ENCODE measurements around the gene SDR42E1.
"Not testable (repeated sequence)": the region's sequence is repeated elsewhere in the genome, so short reads cannot be mapped to it uniquely, and the experiment has no call there.

Gene SDR42E1

DNA sequence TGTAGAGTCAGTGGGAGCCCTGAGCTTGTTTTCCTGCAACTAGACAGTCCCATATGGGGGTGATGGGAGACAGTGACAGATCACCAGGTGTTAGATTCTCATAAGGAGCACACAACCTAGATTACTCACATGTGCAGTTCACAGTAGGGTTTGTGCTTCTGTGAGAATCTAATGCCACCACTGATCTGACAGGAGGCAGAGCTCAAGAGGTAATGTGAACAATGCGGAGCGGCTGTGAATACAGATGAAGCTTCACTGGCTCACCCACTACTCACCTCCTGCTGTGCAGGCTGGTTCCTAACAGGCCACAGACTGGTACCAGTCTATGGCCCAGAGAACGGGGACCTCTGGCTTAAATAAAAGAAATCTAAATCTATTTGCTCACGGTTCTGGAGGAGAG is 13.6 kb upstream of the SDR42E1 start:
- Histone ChIP-seq H3K9me3 (ENCODE audit: control insufficient read depth, insufficient read depth, low read length) (no peaks in the 10 kb centered on the region), H3K36me3 (ENCODE audit: insufficient read depth, low read length) (no peaks in the 10 kb centered on the region), H3K4me1 (ENCODE audit: insufficient read depth, low read length) (no peaks in the 10 kb centered on the region), H3K9ac (ENCODE audit: low read depth, low read length) (no peak overlapping the region)

- Histone ChIP-seq H3K36me3 (ENCODE audit: insufficient read depth, low read length) (no peaks in the 10 kb centered on the region), H3K9ac (ENCODE audit: low read depth, low read length) (no peak overlapping the region), H3K9me3 (ENCODE audit: control insufficient read depth, insufficient read depth, low read length) (no peaks in the 10 kb centered on the region), H3K4me1 (ENCODE audit: insufficient read depth, low read length) (no peaks in the 10 kb centered on the region)
These were observed 13.0 kb upstream of the SDR42E1 start for GRCh38 chr16:82024316-82024715.

DNA sequence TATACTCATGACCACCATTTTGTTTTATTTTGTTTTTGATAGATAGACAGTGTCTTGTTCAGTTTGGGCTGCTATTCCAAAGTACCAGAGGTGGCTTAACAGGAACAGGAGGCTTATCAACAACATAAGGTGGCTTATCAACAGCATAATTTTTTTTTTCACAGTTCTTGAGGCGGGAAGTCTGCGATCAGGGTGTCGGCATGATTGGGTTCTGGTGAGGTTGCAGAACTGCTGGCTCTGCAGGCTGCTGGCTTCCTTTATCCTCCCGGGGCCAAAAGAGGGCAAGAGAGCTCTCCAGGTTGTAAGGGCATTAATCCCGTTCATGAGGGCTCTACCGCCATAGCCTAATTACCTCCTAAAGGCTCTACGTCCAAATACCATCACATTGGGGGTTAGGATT is 11.9 kb upstream of the SDR42E1 start:
- no peak overlapping the region for H3K9ac ChIP-seq (ENCODE audit: low read depth, low read length)
- no peaks in the 10 kb centered on the region for H3K9me3 ChIP-seq (ENCODE audit: control insufficient read depth, insufficient read depth, low read length)
- no peaks in the 10 kb centered on the region for H3K36me3 ChIP-seq (ENCODE audit: insufficient read depth, low read length)
- H3K4me1 ChIP-seq (ENCODE audit: insufficient read depth, low read length), result no peaks in the 10 kb centered on the region

GRCh38 chr16:82020051-82020450 is 8.8 kb upstream of the SDR42E1 start:
- H3K36me3 ChIP-seq (ENCODE audit: insufficient read depth, low read length), result no peaks in the 10 kb centered on the region
- no peaks in the 10 kb centered on the region for H3K9me3 ChIP-seq (ENCODE audit: control insufficient read depth, insufficient read depth, low read length)
- no peak overlapping the region for H3K9ac ChIP-seq (ENCODE audit: low read depth, low read length)
- no peaks in the 10 kb centered on the region for H3K4me1 ChIP-seq (ENCODE audit: insufficient read depth, low read length)

GRCh38 chr16:82019535-82019934 is 8.3 kb upstream of the SDR42E1 start:
- Histone ChIP-seq H3K36me3 (ENCODE audit: insufficient read depth, low read length) (no peaks in the 10 kb centered on the region), H3K4me1 (ENCODE audit: insufficient read depth, low read length) (no peaks in the 10 kb centered on the region), H3K9ac (ENCODE audit: low read depth, low read length) (no peak overlapping the region), H3K9me3 (ENCODE audit: control insufficient read depth, insufficient read depth, low read length) (no peaks in the 10 kb centered on the region)

DNA sequence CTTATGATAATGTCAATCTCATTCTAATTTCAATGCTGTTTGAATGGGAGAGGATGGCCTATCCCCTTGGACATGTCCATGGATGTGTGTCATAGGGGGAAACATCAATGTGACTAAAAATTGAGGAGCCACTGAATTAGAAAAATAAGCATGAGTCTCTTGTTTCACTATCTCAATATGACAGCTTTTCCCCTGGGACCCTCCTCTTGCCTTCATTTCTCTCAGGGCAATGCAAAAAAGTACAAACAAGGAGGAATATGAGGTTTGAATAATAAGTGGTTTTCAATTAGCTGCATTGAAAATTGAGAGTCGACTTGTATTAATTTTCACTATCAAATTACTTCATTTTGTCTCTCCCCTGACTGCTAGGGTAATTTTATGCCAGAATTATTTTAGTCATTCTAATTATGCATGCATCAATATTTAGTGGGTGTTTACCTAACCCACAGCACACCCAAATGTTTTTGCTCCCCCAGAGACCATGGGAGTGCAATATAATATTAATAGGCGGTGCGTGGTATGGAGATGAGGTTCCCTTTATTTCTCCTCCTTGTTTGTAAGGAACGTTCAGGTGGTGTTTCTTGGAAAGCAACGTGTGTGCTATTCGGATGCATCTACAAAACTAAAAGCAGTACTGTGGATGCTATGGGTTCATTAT is 6.8 kb upstream of the SDR42E1 start:
- Histone ChIP-seq H3K4me1 (ENCODE audit: insufficient read depth, low read length) (no peaks in the 10 kb centered on the region), H3K9ac (ENCODE audit: low read depth, low read length) (no peak overlapping the region), H3K9me3 (ENCODE audit: control insufficient read depth, insufficient read depth, low read length) (no peaks in the 10 kb centered on the region; the same call in 1 of the 2 replicates), H3K36me3 (ENCODE audit: insufficient read depth, low read length) (no peaks in the 10 kb centered on the region)

- no peak overlapping the region for H3K9ac ChIP-seq (ENCODE audit: low read depth, low read length)
- no peaks in the 10 kb centered on the region for H3K4me1 ChIP-seq (ENCODE audit: insufficient read depth, low read length)
- H3K36me3 ChIP-seq (ENCODE audit: insufficient read depth, low read length), result no peaks in the 10 kb centered on the region
- no peaks in the 10 kb centered on the region; the same call in 1 of the 2 replicates for H3K9me3 ChIP-seq (ENCODE audit: control insufficient read depth, insufficient read depth, low read length)
These were observed 5.7 kb upstream of the SDR42E1 start for GRCh38 chr16:82016964-82017363.

- Histone ChIP-seq H3K4me1 (ENCODE audit: insufficient read depth, low read length) (no peaks in the 10 kb centered on the region), H3K9ac (ENCODE audit: low read depth, low read length) (no peak overlapping the region), H3K36me3 (ENCODE audit: insufficient read depth, low read length) (no peaks in the 10 kb centered on the region), H3K9me3 (ENCODE audit: control insufficient read depth, insufficient read depth, low read length) (no peaks in the 10 kb centered on the region; the same call in 1 of the 2 replicates)
These were observed 5.0 kb upstream of the SDR42E1 start for GRCh38 chr16:82016263-82016662.

GRCh38 chr16:82013139-82013538 is 1.9 kb upstream of the SDR42E1 start:
- Histone ChIP-seq H3K9me3 (ENCODE audit: control insufficient read depth, insufficient read depth, low read length) (peaks cover 8% of the 10 kb centered on the region), H3K4me1 (ENCODE audit: insufficient read depth, low read length) (no peaks in the 10 kb centered on the region), H3K9ac (ENCODE audit: low read depth, low read length) (no peak overlapping the region), H3K36me3 (ENCODE audit: insufficient read depth, low read length) (no peaks in the 10 kb centered on the region)

DNA sequence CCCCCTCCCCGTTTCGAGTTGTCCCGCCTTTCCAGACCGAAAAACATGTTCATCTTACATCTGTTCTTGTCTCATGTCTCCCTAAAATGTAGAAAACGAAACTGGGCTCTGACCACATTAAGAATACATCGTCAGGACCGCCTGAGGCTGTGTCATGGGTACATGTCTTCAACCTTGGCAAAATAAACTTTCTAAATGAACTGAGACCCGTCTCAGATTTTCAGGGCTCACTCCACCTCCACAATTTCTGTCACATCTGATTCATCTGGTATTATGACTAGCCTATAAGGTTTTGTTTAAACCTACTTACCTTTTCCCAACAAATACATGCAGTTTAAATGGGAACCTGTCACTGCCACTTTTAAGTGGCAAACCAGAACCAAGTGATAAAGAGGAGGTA is 621 bp downstream of the SDR42E1 start:
- no peaks in the 10 kb centered on the region for H3K4me1 ChIP-seq (ENCODE audit: insufficient read depth, low read length)
- no peaks in the 10 kb centered on the region for H3K36me3 ChIP-seq (ENCODE audit: insufficient read depth, low read length)
- H3K9me3 ChIP-seq (ENCODE audit: control insufficient read depth, insufficient read depth, low read length), result peaks cover 8% of the 10 kb centered on the region
- H3K9ac ChIP-seq (ENCODE audit: low read depth, low read length), result no peak overlapping the region

- not testable (repeated sequence) for H3K36me3 ChIP-seq (ENCODE audit: insufficient read depth, low read length); H3K9me3 ChIP-seq (ENCODE audit: control insufficient read depth, insufficient read depth, low read length); H3K4me1 ChIP-seq (ENCODE audit: insufficient read depth, low read length); H3K9ac ChIP-seq (ENCODE audit: low read depth, low read length)
These were observed 1.5 kb downstream of the SDR42E1 start for GRCh38 chr16:82009789-82010188.

DNA sequence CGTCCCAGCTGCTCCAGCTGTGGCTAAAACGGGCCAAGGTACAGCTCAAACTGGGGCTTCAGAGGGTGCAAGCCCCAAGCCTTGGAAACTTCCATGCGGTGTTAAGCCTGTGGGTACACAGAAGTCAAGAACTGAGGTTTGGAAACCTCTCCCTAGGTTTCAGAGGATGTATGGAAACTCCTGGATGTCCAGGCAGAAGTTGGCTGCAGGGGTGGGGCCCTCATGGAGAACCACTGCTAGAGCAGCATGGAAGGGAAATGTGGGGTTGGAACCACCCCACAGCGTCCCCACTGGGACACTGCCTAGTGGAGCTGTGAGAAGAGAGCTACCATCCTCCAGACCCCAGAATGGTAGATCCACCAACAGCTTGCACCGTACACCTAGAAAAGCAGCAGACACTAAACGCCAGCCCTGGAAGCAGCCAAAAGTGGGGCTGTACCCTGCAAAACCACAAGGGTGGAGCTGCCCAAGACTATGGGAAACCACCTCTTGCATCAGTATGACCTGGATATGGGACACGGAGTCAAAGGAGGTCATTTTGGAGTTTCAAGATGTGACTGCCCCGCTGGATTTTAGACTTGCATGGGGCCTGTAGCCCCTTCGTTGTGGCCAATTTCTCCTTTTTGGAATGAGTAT is 2.2 kb downstream of the SDR42E1 start:
- Histone ChIP-seq H3K9ac (ENCODE audit: low read depth, low read length) (no peak overlapping the region), H3K9me3 (ENCODE audit: control insufficient read depth, insufficient read depth, low read length) (peaks cover 8% of the 10 kb centered on the region), H3K36me3 (ENCODE audit: insufficient read depth, low read length) (no peaks in the 10 kb centered on the region), H3K4me1 (ENCODE audit: insufficient read depth, low read length) (no peaks in the 10 kb centered on the region)

DNA sequence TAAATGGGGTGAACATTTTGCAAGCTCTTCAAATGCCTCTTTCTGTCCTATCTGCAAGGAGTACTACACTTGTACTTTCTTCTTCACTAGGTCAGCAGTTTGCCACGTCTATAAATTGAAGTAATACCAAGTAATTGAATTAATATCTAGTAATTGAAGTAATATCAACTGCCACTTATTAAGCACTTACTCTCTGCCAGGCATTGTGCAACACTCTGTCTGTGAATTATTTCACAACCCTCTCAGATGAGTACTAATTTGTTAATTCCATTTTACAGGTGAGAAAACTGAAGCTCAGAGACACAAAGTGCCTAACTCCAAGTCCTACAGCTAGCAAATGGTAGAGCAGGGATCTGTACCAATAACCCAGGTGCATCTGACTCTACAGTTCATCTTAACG is 4.1 kb downstream of the SDR42E1 start:
- Histone ChIP-seq H3K9ac (ENCODE audit: low read depth, low read length) (no peak overlapping the region), H3K9me3 (ENCODE audit: control insufficient read depth, insufficient read depth, low read length) (peaks cover 8% of the 10 kb centered on the region), H3K4me1 (ENCODE audit: insufficient read depth, low read length) (no peaks in the 10 kb centered on the region), H3K36me3 (ENCODE audit: insufficient read depth, low read length) (no peaks in the 10 kb centered on the region)

GRCh38 chr16:82006036-82006435 is 5.2 kb downstream of the SDR42E1 start:
- Histone ChIP-seq H3K36me3 (ENCODE audit: insufficient read depth, low read length) (no peaks in the 10 kb centered on the region), H3K9ac (ENCODE audit: low read depth, low read length) (no peak overlapping the region)

DNA sequence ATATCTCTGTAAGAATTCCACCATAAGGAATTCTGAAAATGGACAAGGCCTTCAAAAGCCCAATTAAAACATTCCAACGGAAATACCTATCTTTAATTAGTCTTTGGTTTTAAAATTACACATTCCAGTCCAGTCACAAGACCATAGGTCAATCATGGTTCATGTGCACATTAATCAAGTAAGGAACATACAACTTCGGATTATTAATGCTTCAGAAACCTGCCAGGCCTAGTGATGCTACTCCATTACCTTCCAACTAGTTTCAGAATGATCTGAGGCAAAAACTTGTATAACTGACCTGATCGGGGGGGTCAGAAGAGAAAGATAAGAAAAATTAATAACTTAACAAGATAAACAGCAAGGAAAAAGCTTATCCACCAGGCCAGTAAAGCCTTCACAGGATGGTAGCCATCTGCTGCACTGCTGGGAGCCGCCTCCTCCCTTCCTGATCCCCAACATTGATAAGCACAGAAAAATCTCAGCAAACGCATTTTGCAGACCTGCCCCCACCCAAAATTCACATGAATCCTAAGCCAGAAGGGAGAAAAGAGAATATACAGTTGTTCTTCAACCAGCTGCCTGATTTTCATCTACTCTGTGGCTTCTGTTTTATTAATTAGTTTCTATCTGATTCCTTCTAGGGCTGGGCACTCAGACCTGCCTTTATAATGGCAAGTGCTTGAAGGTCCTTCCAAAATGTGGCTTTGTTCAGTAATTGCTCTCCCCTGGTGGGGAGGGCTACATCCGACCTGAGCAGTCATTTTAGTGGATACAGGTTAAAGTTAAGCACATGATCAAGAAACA is 6.0 kb downstream of the SDR42E1 start:
- H3K36me3 ChIP-seq (ENCODE audit: insufficient read depth, low read length), result no peaks in the 10 kb centered on the region
- peaks cover 3% of the 10 kb centered on the region for H3K9me3 ChIP-seq (ENCODE audit: control insufficient read depth, insufficient read depth, low read length)
- no peak overlapping the region for H3K9ac ChIP-seq (ENCODE audit: low read depth, low read length)
- no peaks in the 10 kb centered on the region for H3K4me1 ChIP-seq (ENCODE audit: insufficient read depth, low read length)

More at GRCh38 chr16:82006036-82006435, 5.2 kb downstream of the SDR42E1 start:
- H3K4me1 ChIP-seq (ENCODE audit: insufficient read depth, low read length), result no peaks in the 10 kb centered on the region
- H3K9me3 ChIP-seq (ENCODE audit: control insufficient read depth, insufficient read depth, low read length), result peaks cover 7% of the 10 kb centered on the region

All from ES-I3 (cell line).